ENCODE data around the gene ACSF2. TPM values are rescaled to one million over a fixed set of nuclear protein-coding genes. Genes with fewer than 3 reads are reported as not detected.
"Not testable (repeated sequence)": the region's sequence is repeated elsewhere in the genome, so short reads cannot be mapped to it uniquely, and the experiment has no call there.

The ACSF2 gene
- total and polyA plus RNA-seq, 7 experiments from 2014 or later: 2.2 to 36.2 (median 20.4) TPM

- Histone ChIP-seq H3K4me3 (ENCODE audit: low read length) (peak overlapping the region; percentile 67), H3K4me1 (ENCODE audit: control insufficient read depth in 2 of 2, insufficient read depth in 2 of 2, low read length in 2 of 2) (peaks cover 29 to 30% of the 10 kb centered on the region in 2 donors), H3K9me3 (ENCODE audit: control insufficient read depth in 2 of 3, low read length in 3 of 3) (no peaks in the 10 kb centered on the region), H3K36me3 (ENCODE audit: control insufficient read depth in 2 of 3, insufficient read depth in 3 of 3, low read length in 3 of 3) (no peaks in the 10 kb centered on the region), H3K27me3 (ENCODE audit: control insufficient read depth in 2 of 2, insufficient read depth in 2 of 2, low read length in 2 of 2) (no peaks in the 10 kb centered on the region), H3K27ac (ENCODE audit: low read depth, low read length) (no peak overlapping the region)
- DNase-seq (no peak), ATAC-seq (no peak)
- Mint-ChIP-seq H3K27ac (peak overlapping the region in 8 of 9 donors; percentile 25 to 88 (median 71)), H3K9me3 (peaks cover 0 to 1% (median 0%) of the 10 kb centered on the region in 11 donors), H3K36me3 (peaks cover 0 to 4% (median 0%) of the 10 kb centered on the region in 5 donors), H3K4me1 (peaks cover 11 to 58% (median 41%) of the 10 kb centered on the region in 7 donors), H3K27me3 (no peaks in the 10 kb centered on the region), H3K4me3 (peak overlapping the region; percentile 82 to 91 (median 87))
- ChIA-PET CTCF (interaction anchor here (0.7 kb wide), 1 partner anchor 435 kb away, joined by 4 read pairs; no protein-coding TSS in a partner anchor), POLR2A (interaction anchor here (0.7 to 2.1 kb wide), 2 partner anchors 27 to 343 kb away, joined by 3 to 12 read pairs; partner anchors contain the start of gene LRRC59)
- intact Hi-C loops (cut with micrococcal nuclease): no loop called here
Observed at GRCh38 chr17:50424996-50425681, 879 bp upstream of the ACSF2 start.

DNA sequence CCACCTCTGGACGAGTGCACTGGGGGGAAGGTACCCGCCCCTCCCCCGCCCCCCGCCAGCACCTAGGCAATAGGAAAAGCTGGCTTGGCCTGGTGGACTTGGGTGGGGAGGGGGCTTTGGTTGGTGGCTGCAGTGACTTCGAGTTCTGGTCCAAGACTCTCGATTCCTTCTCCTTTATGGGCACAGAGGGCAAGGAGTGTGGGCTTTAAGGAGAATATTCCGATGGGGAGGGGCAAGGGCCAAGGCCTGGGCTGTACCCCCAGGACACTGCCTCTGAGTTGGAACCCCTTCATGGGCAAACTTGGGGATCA is 409 bp downstream of the ACSF2 start:
- H3K4me3 ChIP-seq (ENCODE audit: low read length): peak overlapping the region; percentile 55
- no peaks in the 10 kb centered on the region for H3K9me3 ChIP-seq (ENCODE audit: control insufficient read depth in 2 of 3, low read length in 3 of 3)
- H3K27me3 ChIP-seq (ENCODE audit: control insufficient read depth in 2 of 2, insufficient read depth in 2 of 2, low read length in 2 of 2): no peaks in the 10 kb centered on the region
- CTCF ChIA-PET: interaction anchor here (0.6 to 1.5 kb wide), 2 partner anchors 29 to 220 kb away, joined by 3 to 8 read pairs; partner anchors contain the start of gene LRRC59
- Mint-ChIP-seq H3K4me3 (peak overlapping the region; percentile 82 to 90 (median 89)), H3K27me3 (no peaks in the 10 kb centered on the region), H3K27ac (peak overlapping the region; percentile 70 to 94 (median 82)), H3K36me3 (peaks cover 0 to 5% (median 0%) of the 10 kb centered on the region in 5 donors), H3K4me1 (peaks cover 11 to 50% (median 29%) of the 10 kb centered on the region in 7 donors), H3K9me3 (peaks cover 0 to 1% (median 0%) of the 10 kb centered on the region in 11 donors)
- intact Hi-C loops (cut with micrococcal nuclease): loop anchor here (1.0 to 2.0 kb wide), 5 partner anchors 29 to 81 kb away; partner anchors contain the start of genes LRRC59 (in 2 of the 2), EME1 (in 1 of the 2), MRPL27 (in 1 of the 2) and RSAD1 (in 1 of the 2)
- no peaks in the 10 kb centered on the region for H3K36me3 ChIP-seq (ENCODE audit: control insufficient read depth in 2 of 3, insufficient read depth in 3 of 3, low read length in 3 of 3)
- peak overlapping the region; percentile 65 for H3K27ac ChIP-seq (ENCODE audit: low read depth, low read length)
- DNase-seq (no peak), ATAC-seq (no peak)
- H3K4me1 ChIP-seq (ENCODE audit: control insufficient read depth in 2 of 2, insufficient read depth in 2 of 2, low read length in 2 of 2): peaks cover 21% of the 10 kb centered on the region in 2 donors
- POLR2A ChIA-PET: interaction anchor here (2.1 kb wide), 1 partner anchor 29 kb away, joined by 12 read pairs; the partner anchor contains the start of gene LRRC59

GRCh38 chr17:50426814-50427787 is 1.1 kb downstream of the ACSF2 start:
- Mint-ChIP-seq H3K4me3 (peak overlapping the region; percentile 82 to 90 (median 89)), H3K4me1 (peaks cover 14 to 44% (median 24%) of the 10 kb centered on the region in 7 donors), H3K27ac (peak overlapping the region; percentile 70 to 94 (median 82)), H3K9me3 (peaks cover 0 to 1% (median 0%) of the 10 kb centered on the region in 11 donors), H3K36me3 (peaks cover 0 to 5% (median 0%) of the 10 kb centered on the region in 5 donors), H3K27me3 (no peaks in the 10 kb centered on the region)
- Histone ChIP-seq H3K27me3 (ENCODE audit: control insufficient read depth in 2 of 2, insufficient read depth in 2 of 2, low read length in 2 of 2) (no peaks in the 10 kb centered on the region), H3K4me1 (ENCODE audit: control insufficient read depth in 2 of 2, insufficient read depth in 2 of 2, low read length in 2 of 2) (peaks cover 18 to 21% of the 10 kb centered on the region in 2 donors), H3K9me3 (ENCODE audit: control insufficient read depth in 2 of 3, low read length in 3 of 3) (no peaks in the 10 kb centered on the region), H3K36me3 (ENCODE audit: control insufficient read depth in 2 of 3, insufficient read depth in 3 of 3, low read length in 3 of 3) (no peaks in the 10 kb centered on the region), H3K27ac (ENCODE audit: low read depth, low read length) (peak overlapping the region; percentile 65), H3K4me3 (ENCODE audit: low read length) (peak overlapping the region; percentile 55)
- ChIA-PET CTCF (interaction anchor here (0.6 to 1.5 kb wide), 2 partner anchors 30 to 221 kb away, joined by 3 to 8 read pairs; partner anchors contain the start of gene LRRC59), POLR2A (interaction anchor here (2.1 kb wide), 1 partner anchor 29 kb away, joined by 12 read pairs; the partner anchor contains the start of gene LRRC59)
- peak; percentile 44 for ATAC-seq
- DNase-seq: peak in 5 of 9 donors; percentile 11 to 26 (median 18)
- intact Hi-C loops (cut with micrococcal nuclease): loop anchor here (1.0 to 2.0 kb wide), 6 partner anchors 30 to 82 kb away; partner anchors contain the start of genes LRRC59 (in 2 of the 2), RSAD1 (in 2 of the 2), EME1 (in 1 of the 2) and MRPL27 (in 1 of the 2)

- ATAC-seq; intact Hi-C loops (cut with micrococcal nuclease); H3K9me3 ChIP-seq (ENCODE audit: control insufficient read depth in 2 of 3, low read length in 3 of 3); DNase-seq; H3K36me3 Mint-ChIP-seq; H3K36me3 ChIP-seq (ENCODE audit: control insufficient read depth in 2 of 3, insufficient read depth in 3 of 3, low read length in 3 of 3); CTCF ChIA-PET; H3K27me3 ChIP-seq (ENCODE audit: control insufficient read depth in 2 of 2, insufficient read depth in 2 of 2, low read length in 2 of 2); POLR2A ChIA-PET; H3K27me3 Mint-ChIP-seq; H3K27ac ChIP-seq (ENCODE audit: low read depth, low read length); H3K4me3 ChIP-seq (ENCODE audit: low read length); H3K9me3 Mint-ChIP-seq: not testable (repeated sequence)
- H3K4me3 Mint-ChIP-seq: peak overlapping the region in 7 of 10 donors; percentile 18 to 89 (median 85)
- peaks cover 14 to 34% (median 24%) of the 10 kb centered on the region in 7 donors for H3K4me1 Mint-ChIP-seq
- peak overlapping the region in 3 of 9 donors; percentile 34 to 91 (median 83) for H3K27ac Mint-ChIP-seq
- peaks cover 18 to 21% of the 10 kb centered on the region in 2 donors for H3K4me1 ChIP-seq (ENCODE audit: control insufficient read depth in 2 of 2, insufficient read depth in 2 of 2, low read length in 2 of 2)
Observed at GRCh38 chr17:50428126-50428525, 2.1 kb downstream of the ACSF2 start.

GRCh38 chr17:50428831-50429424 is 2.9 kb downstream of the ACSF2 start:
- H3K4me3 ChIP-seq (ENCODE audit: low read length): no peak overlapping the region
- no peak overlapping the region for H3K27ac Mint-ChIP-seq
- peaks cover 0 to 5% (median 0%) of the 10 kb centered on the region in 5 donors for H3K36me3 Mint-ChIP-seq
- H3K27ac ChIP-seq (ENCODE audit: low read depth, low read length): no peak overlapping the region
- CTCF ChIA-PET: no interaction called here
- peaks cover 14 to 28% (median 24%) of the 10 kb centered on the region in 7 donors for H3K4me1 Mint-ChIP-seq
- no peaks in the 10 kb centered on the region for H3K27me3 ChIP-seq (ENCODE audit: control insufficient read depth in 2 of 2, insufficient read depth in 2 of 2, low read length in 2 of 2)
- no peaks in the 10 kb centered on the region for H3K36me3 ChIP-seq (ENCODE audit: control insufficient read depth in 2 of 3, insufficient read depth in 3 of 3, low read length in 3 of 3)
- peak overlapping the region in 1 of 10 donors; percentile 33 for H3K4me3 Mint-ChIP-seq
- intact Hi-C loops (cut with micrococcal nuclease): no loop called here
- peaks cover 0 to 1% (median 0%) of the 10 kb centered on the region in 11 donors for H3K9me3 Mint-ChIP-seq
- no peaks in the 10 kb centered on the region for H3K9me3 ChIP-seq (ENCODE audit: control insufficient read depth in 2 of 3, low read length in 3 of 3)
- H3K4me1 ChIP-seq (ENCODE audit: control insufficient read depth in 2 of 2, insufficient read depth in 2 of 2, low read length in 2 of 2): peaks cover 18 to 21% of the 10 kb centered on the region in 2 donors
- POLR2A ChIA-PET: no interaction called here
- no peaks in the 10 kb centered on the region for H3K27me3 Mint-ChIP-seq
- no peak for ATAC-seq
- DNase-seq: no peak

GRCh38 chr17:50429793-50430192 is 3.8 kb downstream of the ACSF2 start:
- no peaks in the 10 kb centered on the region for H3K27me3 Mint-ChIP-seq
- Histone ChIP-seq H3K4me1 (ENCODE audit: control insufficient read depth in 2 of 2, insufficient read depth in 2 of 2, low read length in 2 of 2) (peaks cover 18 to 21% of the 10 kb centered on the region in 2 donors), H3K27me3 (ENCODE audit: control insufficient read depth in 2 of 2, insufficient read depth in 2 of 2, low read length in 2 of 2) (no peaks in the 10 kb centered on the region), H3K4me3 (ENCODE audit: low read length) (no peak overlapping the region), H3K9me3 (ENCODE audit: control insufficient read depth in 2 of 3, low read length in 3 of 3) (no peaks in the 10 kb centered on the region), H3K36me3 (ENCODE audit: control insufficient read depth in 2 of 3, insufficient read depth in 3 of 3, low read length in 3 of 3) (no peaks in the 10 kb centered on the region), H3K27ac (ENCODE audit: low read depth, low read length) (no peak overlapping the region)
- H3K4me1 Mint-ChIP-seq: peaks cover 14 to 28% (median 24%) of the 10 kb centered on the region in 7 donors
- CTCF ChIA-PET: no interaction called here
- no peak overlapping the region for H3K4me3 Mint-ChIP-seq
- DNase-seq (no peak), ATAC-seq (no peak)
- H3K9me3 Mint-ChIP-seq: peaks cover 0 to 1% (median 0%) of the 10 kb centered on the region in 11 donors
- no peak overlapping the region for H3K27ac Mint-ChIP-seq
- H3K36me3 Mint-ChIP-seq: peaks cover 0 to 8% (median 2%) of the 10 kb centered on the region in 5 donors
- POLR2A ChIA-PET: no interaction called here
- intact Hi-C loops (cut with micrococcal nuclease): no loop called here

All from naive thymus-derived CD4-positive, alpha-beta T cell (primary cell).